Nephron (organoid): Measurements from ENCODE around the gene NFATC1.
A peak's percentile ranks its signal among the peaks of the same experiment; 100 is the strongest.

Source experiments
- H3K27ac Mint-ChIP-seq, 3 experiments: 2 replicates each; pipeline ENCODE4 v1.8.0; 2020; ENCODE audit warnings: mixed read lengths in 3 of 3, mild to moderate bottlenecking in 2 of 3, moderate library complexity in 1 of 3
- H3K27me3 Mint-ChIP-seq: 2 replicates; pipeline ENCODE4 v1.8.0; 2021; ENCODE audit warnings: low read depth, mild to moderate bottlenecking, moderate library complexity, mixed read lengths
- H3K36me3 Mint-ChIP-seq: 2 replicates; pipeline ENCODE4 v1.8.0; 2020; ENCODE audit warnings: low read depth, mixed read lengths
- H3K4me1 Mint-ChIP-seq: 2 replicates; pipeline ENCODE4 v1.8.0; 2020; ENCODE audit warnings: mixed read lengths
- H3K4me3 Mint-ChIP-seq, 3 experiments: 2 replicates each; pipeline ENCODE4 v1.8.0; 2020; ENCODE audit warnings: mild to moderate bottlenecking in 3 of 3, mixed read lengths in 3 of 3, moderate library complexity in 2 of 3
- H3K9me3 Mint-ChIP-seq: 2 replicates; pipeline ENCODE4 v1.8.0; 2020; ENCODE audit warnings: mixed read lengths
- TF ChIP-seq, protein P1 (sequence below), 3 experiments: fragments of 200-600 bp; sonication (generic); IDR thresholded peaks; one replicate each; pipeline ENCODE4 v1.5.0; 2021; ENCODE audit warnings: antibody characterized with exemption in 3 of 3; ENCODE audit not compliant: unreplicated experiment in 3 of 3

The NFATC1 gene

GRCh38 chr18:79477711-79478483, 82.2 kb downstream of the NFATC1 start:
- Mint-ChIP-seq H3K4me3 (no peak overlapping the region), H3K27ac (no peak overlapping the region), H3K4me1 (peaks cover 19% of the 10 kb centered on the region), H3K27me3 (peaks cover 5% of the 10 kb centered on the region), H3K9me3 (no peaks in the 10 kb centered on the region), H3K36me3 (peaks cover 2% of the 10 kb centered on the region)
- TF ChIP-seq, protein P1, sequence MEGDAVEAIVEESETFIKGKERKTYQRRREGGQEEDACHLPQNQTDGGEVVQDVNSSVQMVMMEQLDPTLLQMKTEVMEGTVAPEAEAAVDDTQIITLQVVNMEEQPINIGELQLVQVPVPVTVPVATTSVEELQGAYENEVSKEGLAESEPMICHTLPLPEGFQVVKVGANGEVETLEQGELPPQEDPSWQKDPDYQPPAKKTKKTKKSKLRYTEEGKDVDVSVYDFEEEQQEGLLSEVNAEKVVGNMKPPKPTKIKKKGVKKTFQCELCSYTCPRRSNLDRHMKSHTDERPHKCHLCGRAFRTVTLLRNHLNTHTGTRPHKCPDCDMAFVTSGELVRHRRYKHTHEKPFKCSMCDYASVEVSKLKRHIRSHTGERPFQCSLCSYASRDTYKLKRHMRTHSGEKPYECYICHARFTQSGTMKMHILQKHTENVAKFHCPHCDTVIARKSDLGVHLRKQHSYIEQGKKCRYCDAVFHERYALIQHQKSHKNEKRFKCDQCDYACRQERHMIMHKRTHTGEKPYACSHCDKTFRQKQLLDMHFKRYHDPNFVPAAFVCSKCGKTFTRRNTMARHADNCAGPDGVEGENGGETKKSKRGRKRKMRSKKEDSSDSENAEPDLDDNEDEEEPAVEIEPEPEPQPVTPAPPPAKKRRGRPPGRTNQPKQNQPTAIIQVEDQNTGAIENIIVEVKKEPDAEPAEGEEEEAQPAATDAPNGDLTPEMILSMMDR (IDR thresholded peaks at IDR 0.05; ENCODE audit: unreplicated experiment in 3 of 3): no peak

GRCh38 chr18:79478484-79479115, 82.9 kb downstream of the NFATC1 start:
- H3K4me1 Mint-ChIP-seq: peaks cover 19% of the 10 kb centered on the region
- peak overlapping the region in 1 of 3 experiments; percentile 47 for H3K27ac Mint-ChIP-seq
- H3K36me3 Mint-ChIP-seq: no peaks in the 10 kb centered on the region

DNA sequence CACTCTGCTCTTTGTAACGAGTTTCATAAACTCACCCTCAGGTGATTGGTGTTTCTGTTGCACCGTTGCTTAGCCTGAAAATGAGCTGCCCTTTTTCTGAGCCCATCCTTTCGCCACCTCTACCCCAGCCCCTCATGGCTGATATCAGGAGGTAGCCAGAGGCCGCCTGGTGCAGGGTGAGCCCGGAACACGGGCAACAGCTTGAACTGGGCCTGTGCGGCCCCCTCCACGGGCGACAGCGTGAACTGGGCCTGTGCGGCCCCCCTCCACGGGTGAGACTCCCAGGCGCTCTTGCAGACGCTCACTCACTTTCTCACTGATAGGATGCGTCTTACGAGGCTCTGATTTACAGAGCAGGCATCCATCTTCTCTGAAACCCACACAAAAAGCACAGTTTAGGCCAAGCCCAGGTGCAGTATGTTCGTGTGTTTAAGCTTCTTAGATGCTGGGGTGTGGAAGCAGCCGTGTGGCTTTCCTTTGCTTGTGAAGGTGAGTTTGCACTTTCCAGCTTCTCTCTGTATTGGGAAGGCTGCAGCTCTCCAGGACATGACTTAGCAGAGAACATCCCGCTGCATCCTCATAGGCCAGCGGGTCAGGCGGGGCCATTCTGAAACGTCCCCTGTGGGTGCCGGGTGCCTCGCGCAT, 83.5 kb downstream of the NFATC1 start:
- H3K27ac Mint-ChIP-seq: peak overlapping the region in 2 of 3 experiments; percentile 0 to 47
- H3K9me3 Mint-ChIP-seq: no peaks in the 10 kb centered on the region
- H3K4me3 Mint-ChIP-seq: no peak overlapping the region
- H3K27me3 Mint-ChIP-seq: peaks cover 5% of the 10 kb centered on the region
- peaks cover 21% of the 10 kb centered on the region for H3K4me1 Mint-ChIP-seq
- no peaks in the 10 kb centered on the region for H3K36me3 Mint-ChIP-seq
- TF ChIP-seq, protein P1 (IDR thresholded peaks at IDR 0.05; ENCODE audit: unreplicated experiment in 3 of 3): no peak

More at GRCh38 chr18:79478484-79479115, 82.9 kb downstream of the NFATC1 start:
- H3K4me3 Mint-ChIP-seq: no peak overlapping the region
- TF ChIP-seq, protein P1 (IDR thresholded peaks at IDR 0.05; ENCODE audit: unreplicated experiment in 3 of 3): no peak
- H3K9me3 Mint-ChIP-seq: no peaks in the 10 kb centered on the region
- peaks cover 5% of the 10 kb centered on the region for H3K27me3 Mint-ChIP-seq

DNA sequence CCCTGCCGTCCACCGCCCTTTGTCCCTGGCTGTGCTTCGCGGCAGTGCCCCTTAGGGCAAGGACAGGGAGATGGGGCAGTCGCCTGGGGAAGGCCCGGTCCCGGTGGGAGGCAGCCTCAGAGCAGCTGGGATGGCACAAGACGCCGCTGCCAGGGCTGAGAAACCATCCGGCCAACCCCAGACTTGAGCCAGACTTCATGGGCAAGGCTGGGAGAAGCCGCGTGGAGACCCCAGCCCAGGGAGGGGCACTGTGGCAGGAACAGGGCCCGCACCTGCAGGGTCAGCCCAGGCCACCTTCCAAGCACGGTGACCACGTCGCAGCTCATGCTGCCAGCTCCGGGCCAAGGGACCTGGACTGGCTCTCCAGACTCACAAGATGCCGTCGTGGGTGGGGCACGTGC, 84.0 kb downstream of the NFATC1 start:
- TF ChIP-seq, protein P1 (IDR thresholded peaks at IDR 0.05; ENCODE audit: unreplicated experiment in 3 of 3): no peak
- H3K9me3 Mint-ChIP-seq: no peaks in the 10 kb centered on the region
- H3K27ac Mint-ChIP-seq: no peak overlapping the region
- H3K36me3 Mint-ChIP-seq: no peaks in the 10 kb centered on the region
- peaks cover 26% of the 10 kb centered on the region for H3K4me1 Mint-ChIP-seq
- H3K27me3 Mint-ChIP-seq: peaks cover 5% of the 10 kb centered on the region
- H3K4me3 Mint-ChIP-seq: no peak overlapping the region

- no peaks in the 10 kb centered on the region for H3K36me3 Mint-ChIP-seq
- no peak overlapping the region for H3K4me3 Mint-ChIP-seq
- peaks cover 32% of the 10 kb centered on the region for H3K4me1 Mint-ChIP-seq
- TF ChIP-seq, protein P1 (IDR thresholded peaks at IDR 0.05; ENCODE audit: unreplicated experiment in 3 of 3): no peak
- H3K27me3 Mint-ChIP-seq: peaks cover 5% of the 10 kb centered on the region
- peak overlapping the region in 1 of 3 experiments; percentile 48 for H3K27ac Mint-ChIP-seq
- H3K9me3 Mint-ChIP-seq: no peaks in the 10 kb centered on the region
Measured at GRCh38 chr18:79480171-79481045, 84.7 kb downstream of the NFATC1 start.
